Neural cell (in vitro differentiated cells): ENCODE results near the gene CDC25B. TPM values are rescaled to one million over a fixed set of nuclear protein-coding genes. Genes with fewer than 3 reads are reported as not detected.

Source experiments
- polyA plus RNA-seq: library from polyadenylated mRNA; depleted of rRNA; stranded (reverse); fragments of >200 nt; gene quantifications from 2 replicates; pipeline ENCODE4 v1.2.3, GENCODE V29; 2014

The CDC25B gene
- polyA plus RNA-seq, 1 donor from 2014 or later: 26.5 TPM

Other genes starting within 250 kb of the CDC25B start
- not detected in 2 replicates for gene GFRA4, start 132.9 kb upstream of the CDC25B start, polyA plus RNA-seq
- gene ADAM33, start 114.3 kb upstream of the CDC25B start, polyA plus RNA-seq: not detected in 2 replicates
- 0.12 TPM in 1 of 2 replicates, not detected in the other for gene SIGLEC1, start 83.7 kb upstream of the CDC25B start, polyA plus RNA-seq
- gene HSPA12B, start 63.6 kb upstream of the CDC25B start, polyA plus RNA-seq: not detected in 2 replicates
- 39.8 and 48.7 TPM in 2 replicates for gene ADISSP, start 28.6 kb upstream of the CDC25B start, polyA plus RNA-seq
- 0.58 and 2.8 TPM in 2 replicates for gene SPEF1, start 14.9 kb upstream of the CDC25B start, polyA plus RNA-seq
- 37.9 and 46.6 TPM in 2 replicates for gene CENPB, start 9.6 kb upstream of the CDC25B start, polyA plus RNA-seq
- gene AP5S1, start 24.2 kb downstream of the CDC25B start, polyA plus RNA-seq: 11.3 and 14.0 TPM in 2 replicates
- 5.4 and 7.2 TPM in 2 replicates for gene MAVS, start 50.5 kb downstream of the CDC25B start, polyA plus RNA-seq
- gene PANK2, start 93.1 kb downstream of the CDC25B start, polyA plus RNA-seq: 41.7 and 53.0 TPM in 2 replicates
- gene RNF24, start 219.2 kb downstream of the CDC25B start, polyA plus RNA-seq: 11.0 and 12.7 TPM in 2 replicates